GM12878 (cell line): ENCODE measurements around the gene SPARC.

ENCODE experiments used
- BHLHE40 ChIP-seq, 2 experiments: fragments of 450-650 bp in 1 of 2; IDR thresholded peaks; 2 replicates each; pipeline ENCODE4 v1.6.1; 2011 to 2017; ENCODE audit warnings: low read depth in 2 of 2, borderline replicate concordance in 1 of 2, improper control_type of control experiment in 1 of 2, low read length in 1 of 2, mild to moderate bottlenecking in 1 of 2
- ETV6 ChIP-seq, 2 experiments: fragments of 450-650 bp in 1 of 2; IDR thresholded peaks in 1 of 2; conservative IDR thresholded peaks in 1 of 2; 2 replicates each; pipeline ENCODE4 v1.6.1; 2014; ENCODE audit warnings: antibody characterized with exemption in 1 of 2, borderline replicate concordance in 1 of 2, low read depth in 1 of 2, mild to moderate bottlenecking in 1 of 2, moderate library complexity in 1 of 2
- EZH2 ChIP-seq: IDR thresholded peaks from 2 replicates; pipeline ENCODE4 v1.6.1; 2012; ENCODE audit warnings: low read depth, mild to moderate bottlenecking, control low read depth, inconsistent platforms, low read length, borderline replicate concordance; ENCODE audit not compliant: control insufficient read depth
- JUNB ChIP-seq: IDR thresholded peaks from 2 replicates; pipeline ENCODE4 v1.6.1; 2016; ENCODE audit warnings: antibody characterized with exemption, mild to moderate bottlenecking
- POLR2A ChIP-seq: IDR thresholded peaks from 2 replicates; pipeline ENCODE4 v1.6.1; 2011; ENCODE audit warnings: low read depth, mild to moderate bottlenecking, low read length
- POLR2AphosphoS5 ChIP-seq: IDR thresholded peaks from 2 replicates; pipeline ENCODE4 v1.6.1; 2011; ENCODE audit warnings: mild to moderate bottlenecking, low read length, inconsistent platforms
- TAF1 ChIP-seq: IDR thresholded peaks from 2 replicates; pipeline ENCODE4 v1.6.1; 2011; ENCODE audit warnings: mild to moderate bottlenecking, low read depth, low read length, borderline replicate concordance
- TF ChIP-seq, protein P1 (sequence below), 3 experiments: IDR thresholded peaks in 2 of 3; conservative IDR thresholded peaks in 1 of 3; 2 replicates each; pipeline ENCODE4 v1.5.1; 2011; ENCODE audit warnings: low read depth in 3 of 3, low read length in 3 of 3, mild to moderate bottlenecking in 3 of 3, control low read depth in 2 of 3, moderate library complexity in 2 of 3, inconsistent platforms in 1 of 3, mixed read lengths in 1 of 3; ENCODE audit not compliant: control insufficient read depth in 2 of 3, insufficient read depth in 1 of 3; ENCODE audit errors: extremely low read depth in 1 of 3

DNA sequence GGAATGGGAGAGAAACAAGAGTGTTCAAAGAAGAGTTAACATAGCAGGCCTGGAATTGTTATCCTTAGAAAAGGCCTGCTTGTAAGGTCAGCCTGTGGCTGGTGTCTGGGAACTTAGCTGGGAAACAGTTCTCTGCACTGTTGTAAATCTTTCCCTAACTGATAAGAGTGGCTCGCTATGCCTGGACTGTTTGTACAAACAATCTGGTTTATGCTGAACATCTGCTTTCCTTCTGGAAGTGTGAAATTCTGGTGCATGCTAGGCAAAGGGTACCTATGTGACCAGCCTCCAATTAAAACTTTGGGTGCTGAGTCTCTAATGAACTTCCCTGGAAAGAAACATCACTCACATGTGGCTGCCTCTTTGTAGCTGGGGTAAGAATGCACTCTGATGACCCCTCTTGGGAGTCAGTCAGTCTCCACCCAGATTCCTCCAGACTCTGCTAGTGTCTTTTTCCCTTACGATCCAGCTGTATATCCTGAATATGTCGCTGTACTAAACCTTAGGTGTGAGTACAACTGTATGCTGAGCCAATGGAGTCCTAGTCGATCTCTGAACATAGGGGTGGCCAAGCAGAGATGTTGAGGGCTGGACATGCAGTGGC, 16.5 kb downstream of the SPARC start:
- TF ChIP-seq BHLHE40 (IDR thresholded peaks at IDR 0.05; ENCODE audit: borderline replicate concordance in 1 of 2, low read depth in 2 of 2, low read length in 1 of 2) (no peak), TAF1 (no peak), POLR2AphosphoS5 (no peak), EZH2 (no peak), POLR2A (no peak), ETV6 (conservative IDR thresholded peaks at IDR 0.05 in 1 of 2, IDR thresholded peaks at IDR 0.05 in 1 of 2; ENCODE audit: borderline replicate concordance in 1 of 2, low read depth in 1 of 2) (no peak), JUNB (no peak)
- TF ChIP-seq, protein P1, sequence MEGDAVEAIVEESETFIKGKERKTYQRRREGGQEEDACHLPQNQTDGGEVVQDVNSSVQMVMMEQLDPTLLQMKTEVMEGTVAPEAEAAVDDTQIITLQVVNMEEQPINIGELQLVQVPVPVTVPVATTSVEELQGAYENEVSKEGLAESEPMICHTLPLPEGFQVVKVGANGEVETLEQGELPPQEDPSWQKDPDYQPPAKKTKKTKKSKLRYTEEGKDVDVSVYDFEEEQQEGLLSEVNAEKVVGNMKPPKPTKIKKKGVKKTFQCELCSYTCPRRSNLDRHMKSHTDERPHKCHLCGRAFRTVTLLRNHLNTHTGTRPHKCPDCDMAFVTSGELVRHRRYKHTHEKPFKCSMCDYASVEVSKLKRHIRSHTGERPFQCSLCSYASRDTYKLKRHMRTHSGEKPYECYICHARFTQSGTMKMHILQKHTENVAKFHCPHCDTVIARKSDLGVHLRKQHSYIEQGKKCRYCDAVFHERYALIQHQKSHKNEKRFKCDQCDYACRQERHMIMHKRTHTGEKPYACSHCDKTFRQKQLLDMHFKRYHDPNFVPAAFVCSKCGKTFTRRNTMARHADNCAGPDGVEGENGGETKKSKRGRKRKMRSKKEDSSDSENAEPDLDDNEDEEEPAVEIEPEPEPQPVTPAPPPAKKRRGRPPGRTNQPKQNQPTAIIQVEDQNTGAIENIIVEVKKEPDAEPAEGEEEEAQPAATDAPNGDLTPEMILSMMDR (IDR thresholded peaks at IDR 0.05 in 2 of 3, conservative IDR thresholded peaks at IDR 0.05 in 1 of 3; ENCODE audit: control insufficient read depth in 2 of 3, extremely low read depth in 1 of 3, insufficient read depth in 1 of 3, low read depth in 3 of 3, low read length in 3 of 3) = no peak
